ENCODE measurements around the gene CSGALNACT2.

DNA sequence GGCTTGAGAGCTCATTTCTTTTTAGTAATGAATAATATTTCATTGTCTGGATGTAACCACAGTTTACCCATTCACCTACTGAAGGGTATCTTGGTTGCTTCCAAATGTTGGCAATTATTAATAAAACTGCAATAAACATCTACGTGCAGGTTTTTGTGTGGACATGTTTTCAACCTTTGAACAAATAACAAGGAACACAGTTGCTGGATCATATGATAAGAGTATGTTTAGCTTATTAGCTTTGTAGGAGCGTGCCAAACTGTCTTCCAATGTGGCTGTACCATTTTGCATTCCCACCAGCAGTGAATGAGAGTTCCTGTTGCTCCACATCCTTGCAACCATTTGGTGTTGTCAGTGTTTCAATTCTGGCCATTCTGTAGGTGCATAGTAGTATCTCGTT is 49.0 kb downstream of the CSGALNACT2 start:
- TF ChIP-seq, protein P1, sequence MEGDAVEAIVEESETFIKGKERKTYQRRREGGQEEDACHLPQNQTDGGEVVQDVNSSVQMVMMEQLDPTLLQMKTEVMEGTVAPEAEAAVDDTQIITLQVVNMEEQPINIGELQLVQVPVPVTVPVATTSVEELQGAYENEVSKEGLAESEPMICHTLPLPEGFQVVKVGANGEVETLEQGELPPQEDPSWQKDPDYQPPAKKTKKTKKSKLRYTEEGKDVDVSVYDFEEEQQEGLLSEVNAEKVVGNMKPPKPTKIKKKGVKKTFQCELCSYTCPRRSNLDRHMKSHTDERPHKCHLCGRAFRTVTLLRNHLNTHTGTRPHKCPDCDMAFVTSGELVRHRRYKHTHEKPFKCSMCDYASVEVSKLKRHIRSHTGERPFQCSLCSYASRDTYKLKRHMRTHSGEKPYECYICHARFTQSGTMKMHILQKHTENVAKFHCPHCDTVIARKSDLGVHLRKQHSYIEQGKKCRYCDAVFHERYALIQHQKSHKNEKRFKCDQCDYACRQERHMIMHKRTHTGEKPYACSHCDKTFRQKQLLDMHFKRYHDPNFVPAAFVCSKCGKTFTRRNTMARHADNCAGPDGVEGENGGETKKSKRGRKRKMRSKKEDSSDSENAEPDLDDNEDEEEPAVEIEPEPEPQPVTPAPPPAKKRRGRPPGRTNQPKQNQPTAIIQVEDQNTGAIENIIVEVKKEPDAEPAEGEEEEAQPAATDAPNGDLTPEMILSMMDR (IDR thresholded peaks at IDR 0.05) = no peak
- no peak for TF ChIP-seq POLR2A (IDR thresholded peaks at IDR 0.05)
